Measurements from ENCODE around the gene CCR7.

DNA sequence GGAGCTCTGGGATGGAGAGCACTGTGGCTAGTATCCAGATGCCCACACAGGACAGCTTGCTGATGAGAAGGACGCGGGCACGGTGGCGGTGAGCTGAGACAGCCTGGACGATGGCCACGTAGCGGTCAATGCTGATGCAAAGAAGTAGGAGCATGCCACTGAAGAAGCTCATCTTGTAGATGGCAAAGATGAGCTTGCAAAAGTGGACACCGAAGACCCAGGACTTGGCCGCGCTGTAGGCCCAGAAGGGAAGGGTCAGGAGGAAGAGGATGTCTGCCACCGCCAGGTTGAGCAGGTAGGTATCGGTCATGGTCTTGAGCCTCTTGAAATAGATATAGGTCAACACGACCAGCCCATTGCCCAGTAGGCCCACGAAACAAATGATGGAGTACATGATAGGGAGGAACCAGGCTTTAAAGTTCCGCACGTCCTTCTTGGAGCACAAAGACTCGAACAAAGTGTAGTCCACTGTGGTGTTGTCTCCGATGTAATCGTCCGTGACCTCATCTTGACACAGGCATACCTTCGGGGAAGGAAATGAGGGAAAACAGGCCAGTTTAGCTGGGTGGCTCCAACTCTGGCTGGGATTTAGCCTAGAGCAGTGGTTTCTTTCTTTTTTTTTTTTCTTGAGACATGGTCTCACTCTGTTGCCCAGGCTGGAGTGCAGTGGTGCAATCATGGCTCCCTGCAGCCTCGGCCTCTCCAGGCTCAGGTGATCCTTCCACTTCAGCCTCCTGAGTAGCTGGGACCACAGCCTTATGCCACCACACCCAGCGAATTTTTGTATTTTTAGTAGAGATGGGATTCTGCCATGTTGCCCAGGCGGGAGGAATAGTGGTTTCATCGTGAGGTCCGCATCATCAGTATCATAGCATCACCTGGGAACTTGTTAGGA lies 9.7 kb downstream of the CCR7 start:
- TF ChIP-seq CTCF (IDR thresholded peaks at IDR 0.05) = no peak
- no peak for TF ChIP-seq EP300 (IDR thresholded peaks at IDR 0.05)
- TF ChIP-seq POLR2AphosphoS5 (IDR thresholded peaks at IDR 0.05) = no peak
